GM15510 (cell line): Measurements from ENCODE around the gene PHLDA3.

Experiments
- POLR2A ChIP-seq: IDR thresholded peaks from 3 replicates; pipeline ENCODE4 v1.6.1; 2011; ENCODE audit warnings: borderline replicate concordance; ENCODE audit not compliant: insufficient read length; ENCODE audit errors: extremely low read depth

The PHLDA3 gene

GRCh38 chr1:201506557-201507359 lies 37.8 kb upstream of the PHLDA3 start, which contains the start of gene CSRP1:
Gene CSRP1, minus strand, starts transcription at chr1:201507123. Its CDS starts 10,820 bp downstream, at chr1:201496303.
- peak; percentile 96 for TF ChIP-seq POLR2A

DNA sequence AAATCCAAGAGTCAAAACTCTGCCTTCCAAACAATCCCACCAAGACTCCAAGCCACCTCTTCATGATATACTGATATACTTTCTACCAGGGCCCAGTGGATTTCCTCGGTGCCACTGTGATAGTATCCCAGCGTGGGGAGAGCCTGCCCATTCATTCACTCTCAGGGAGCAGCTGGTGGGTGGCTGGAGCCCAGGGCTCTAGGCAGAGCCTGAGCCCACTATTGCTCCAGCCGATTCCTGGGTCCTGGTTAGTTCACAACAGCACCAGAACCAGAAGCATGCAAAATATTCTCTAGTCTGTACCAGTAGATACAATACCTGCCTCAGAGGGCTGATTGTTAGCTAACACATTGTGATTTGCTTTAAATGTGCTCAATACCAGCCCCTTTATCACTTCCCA lies 37.1 kb upstream of the PHLDA3 start:
- TF ChIP-seq POLR2A = no peak

- TF ChIP-seq POLR2A = no peak
These were observed 36.5 kb upstream of the PHLDA3 start for GRCh38 chr1:201505503-201505890.

DNA sequence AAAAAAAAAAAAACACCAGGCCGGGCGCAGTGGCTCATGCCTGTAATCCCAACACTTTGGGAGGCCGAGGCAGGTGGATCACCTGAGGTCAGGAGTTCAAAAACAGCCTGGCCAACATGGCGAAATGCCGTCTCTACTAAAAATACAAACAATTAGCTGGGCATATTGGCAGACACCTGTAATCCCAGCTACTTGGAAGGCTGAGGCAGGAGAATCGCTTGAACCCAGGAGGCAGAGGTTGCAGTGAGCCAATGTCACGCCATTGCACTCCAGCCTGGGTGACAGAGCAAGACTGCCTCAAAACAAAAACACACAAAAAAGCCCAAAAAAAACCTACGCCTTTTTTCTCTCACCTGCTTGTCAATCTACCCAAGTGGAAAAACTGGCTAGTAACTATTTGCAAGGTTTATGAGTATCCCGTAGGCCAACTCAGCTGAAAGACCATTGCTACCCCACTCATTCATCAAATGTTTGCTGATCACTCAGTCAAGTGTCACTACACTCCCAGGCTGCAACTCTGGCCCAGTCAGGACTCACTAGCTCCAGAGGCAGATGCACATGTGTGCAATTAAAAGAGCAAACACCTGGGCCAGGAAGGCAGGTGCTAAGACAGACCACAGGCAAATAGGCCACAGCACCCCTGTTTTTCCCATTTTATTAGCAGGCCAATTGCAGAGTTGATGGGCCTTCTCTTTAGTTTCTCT lies 36.0 kb upstream of the PHLDA3 start:
- TF ChIP-seq POLR2A = no peak

- no peak for TF ChIP-seq POLR2A
These were observed 35.2 kb upstream of the PHLDA3 start for GRCh38 chr1:201504179-201504631.

DNA sequence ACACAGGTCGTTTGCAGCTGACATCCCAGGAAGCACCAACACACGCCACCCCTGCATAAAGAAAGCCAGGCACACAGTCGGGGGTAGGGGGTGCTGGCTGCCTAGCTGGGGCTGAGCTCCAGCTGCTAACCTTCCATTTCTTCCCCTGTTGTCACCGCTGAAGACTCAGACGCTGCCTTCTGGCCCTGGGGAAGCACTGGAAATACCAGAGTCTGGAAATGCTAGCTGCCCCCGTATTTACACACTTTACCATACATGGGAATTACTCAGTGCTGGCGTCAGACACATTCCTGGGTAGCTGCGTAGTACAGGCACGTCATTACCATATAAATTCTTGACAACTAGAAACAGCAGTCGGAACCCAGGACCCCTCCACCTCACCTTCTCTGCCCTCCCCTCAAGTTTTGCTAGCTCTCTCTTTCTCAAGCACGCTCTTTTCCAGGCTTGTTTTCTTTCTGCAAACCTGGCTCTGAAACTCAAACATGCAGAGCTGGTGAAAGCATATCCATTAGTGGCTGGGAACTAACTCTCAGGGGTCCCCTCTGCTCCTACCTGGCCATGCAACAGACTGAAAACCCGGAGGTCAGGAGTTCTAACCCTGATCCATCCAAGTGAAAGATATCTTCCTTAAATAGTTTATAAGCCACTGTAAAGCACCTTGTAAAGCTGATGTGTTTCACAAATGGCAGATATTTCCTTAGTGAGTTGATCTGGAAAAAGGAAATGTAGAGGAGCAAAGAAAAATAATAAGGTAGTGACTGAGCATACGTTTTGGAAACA lies 34.6 kb upstream of the PHLDA3 start:
- no peak for TF ChIP-seq POLR2A

GRCh38 chr1:201502511-201502857 lies 33.5 kb upstream of the PHLDA3 start:
- TF ChIP-seq POLR2A = no peak

DNA sequence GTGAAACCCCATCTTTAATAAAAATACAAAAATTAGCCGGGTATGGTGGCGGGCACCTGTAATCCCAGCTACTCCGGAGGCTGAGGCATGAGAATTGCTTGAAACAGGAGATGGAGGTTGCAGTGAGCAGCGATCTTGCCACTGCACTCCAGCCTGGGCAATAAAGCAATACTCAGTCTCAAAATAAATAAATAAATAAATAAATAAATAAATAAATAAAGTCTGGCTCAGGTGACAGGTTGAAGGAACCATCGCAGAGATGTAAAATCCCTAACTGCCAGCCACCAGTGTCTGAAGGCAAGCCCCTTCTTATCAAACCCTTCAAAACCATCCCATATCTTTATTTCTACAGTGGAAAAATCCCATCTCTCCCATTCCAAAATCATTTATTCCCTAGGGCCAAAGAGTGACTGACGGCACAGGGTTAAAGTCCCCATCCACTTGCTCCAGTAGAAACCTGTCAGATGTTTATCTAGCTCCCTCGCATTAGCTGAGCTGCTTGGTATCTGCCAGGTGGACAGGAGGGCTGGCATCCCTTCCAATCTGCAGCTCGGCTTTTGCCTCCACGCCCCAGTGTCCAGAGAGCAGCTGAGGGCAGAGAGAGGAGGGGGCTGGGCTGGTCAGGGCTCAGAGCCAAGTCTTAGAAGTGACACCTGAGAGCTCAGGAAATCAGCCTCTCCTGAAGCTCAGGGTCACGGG lies 33.0 kb upstream of the PHLDA3 start:
- no peak for TF ChIP-seq POLR2A

DNA sequence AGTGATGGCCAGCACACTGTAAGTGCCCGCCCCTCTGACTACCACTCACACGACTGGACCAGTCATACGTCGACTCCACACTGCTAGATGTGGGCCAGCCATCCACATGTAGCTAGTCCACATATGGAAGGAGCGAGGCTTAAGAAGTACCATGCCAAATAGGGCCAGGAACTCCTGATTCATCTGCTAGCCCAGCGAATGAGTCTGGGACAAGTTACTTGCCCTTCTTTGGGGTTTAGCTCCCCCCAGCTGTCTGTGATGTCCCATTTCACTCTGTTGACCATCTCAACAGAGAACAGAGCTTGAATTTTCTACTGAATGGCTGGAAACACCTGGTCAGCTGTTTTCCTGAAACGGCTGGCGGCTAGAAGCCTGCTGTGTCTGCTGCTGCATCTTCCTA lies 32.2 kb upstream of the PHLDA3 start:
- no peak for TF ChIP-seq POLR2A

- no peak for TF ChIP-seq POLR2A
These were observed 31.7 kb upstream of the PHLDA3 start for GRCh38 chr1:201500670-201501120.

DNA sequence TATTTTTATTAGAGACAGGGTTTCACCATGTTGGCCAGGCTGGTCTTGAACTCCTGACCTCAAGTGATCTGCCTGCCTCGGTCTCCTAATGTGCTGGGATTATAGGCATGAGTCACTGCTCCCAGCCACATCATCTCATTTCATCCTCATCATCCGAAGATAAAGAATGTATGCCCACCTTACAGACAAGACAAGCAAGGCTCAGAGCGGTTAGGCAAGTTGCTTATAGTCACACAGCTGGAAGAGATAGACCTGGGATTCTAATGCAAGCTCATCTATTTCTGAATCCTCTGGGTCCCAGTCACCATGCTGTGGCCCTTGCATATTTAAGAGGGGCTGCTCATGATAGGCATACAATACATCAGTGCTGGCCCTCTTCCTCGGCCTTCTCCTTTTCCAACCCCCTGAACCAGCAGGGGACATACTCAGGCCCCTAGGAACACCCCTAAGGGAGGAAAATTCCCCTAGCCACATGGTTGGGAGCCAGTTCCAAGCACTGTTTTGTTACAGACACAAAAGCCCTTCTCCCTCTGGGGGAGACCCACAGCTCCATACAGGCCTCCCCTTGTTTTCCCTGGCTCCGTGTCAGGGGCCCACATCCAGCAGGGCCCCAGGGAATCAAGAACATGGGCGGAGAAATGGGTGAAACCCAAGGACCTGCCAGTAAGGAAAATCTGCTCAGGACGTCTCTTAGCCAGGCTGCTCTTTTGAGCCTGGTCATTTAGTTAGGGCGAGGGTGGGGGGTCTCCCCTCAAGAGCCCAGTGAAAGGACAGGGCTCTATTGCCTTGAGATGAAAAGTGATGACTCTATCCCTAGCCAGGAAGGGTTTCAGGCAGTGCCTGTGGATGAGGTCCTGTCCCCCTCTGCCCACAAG lies 31.0 kb upstream of the PHLDA3 start:
- TF ChIP-seq POLR2A = no peak

DNA sequence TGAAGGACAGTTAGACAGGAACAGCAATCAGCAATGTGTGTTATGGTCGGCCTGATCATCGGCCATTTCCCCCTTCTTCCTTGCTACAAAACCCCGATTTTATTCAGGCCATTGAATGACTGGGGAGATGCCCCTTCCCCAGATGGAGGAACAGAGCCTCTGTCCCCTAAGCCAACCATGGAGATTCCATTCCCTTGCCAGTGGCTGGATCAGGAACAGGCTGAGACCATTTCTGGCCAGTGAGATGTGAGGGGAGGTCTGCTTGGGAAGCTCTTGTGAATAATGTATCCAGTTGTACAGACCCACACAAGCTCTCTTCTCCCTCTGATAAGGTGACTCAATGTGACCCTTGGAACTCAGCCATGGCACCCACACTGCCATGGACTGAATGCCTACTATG lies 30.2 kb upstream of the PHLDA3 start:
- TF ChIP-seq POLR2A = no peak

- TF ChIP-seq POLR2A = no peak
These were observed 29.6 kb upstream of the PHLDA3 start for GRCh38 chr1:201498621-201499020.
